K562 (cell line): ENCODE measurements around the gene IRS2. TPM values are rescaled to one million over a fixed set of nuclear protein-coding genes. Genes with fewer than 3 reads are reported as not detected.

Experiments used
- ATAC-seq: fragments of 200-7000 bp; cut with Tn5 transposase; 3 replicates; pipeline ENCODE4 v1.9.1; 2020; ENCODE audit warnings: moderate library complexity
- BruUV-seq: library from RNA; stranded (reverse); fragments of 400-500 nt; replicated peaks from 2 replicates; lab custom pipeline; 2021; lab: Mats Ljungman, UMichigan
- CTCF ChIA-PET: fragments of 300-600 bp; formaldehyde crosslinking; extraction: SDS; loops from one replicate; lab custom pipeline; 2021; ENCODE audit warnings: low intra/inter-chr PET ratio; lab: Yijun Ruan, JAX
- POLR2A ChIA-PET: fragments of 300-600, 350-650 bp; sonication (Branson Sonifier 250); formaldehyde crosslinking; extraction: SDS; loops from one replicate; lab custom pipeline; 2021; ENCODE audit warnings: antibody characterized with exemption, inconsistent platforms; lab: Yijun Ruan, JAX
- DNase-seq, 4 experiments: peaks; one replicate each; pipeline versions ENCODE4 v3.0.0 to v3.0.0-alpha.2; 2011 to 2018; ENCODE audit warnings: low spot score in 3 of 4, mixed read lengths in 3 of 4; ENCODE audit errors: extremely low read depth in 1 of 4
- FAIRE-seq: peaks from 2 replicates; lab custom pipeline; 2011; peaks lifted over from hg19 to GRCh38; lab: Jason Lieb, UNC
- H2AFZ ChIP-seq: 2 replicates; pipeline ENCODE4 v1.6.0; 2011; ENCODE audit warnings: low read depth, low read length, control low read depth, inconsistent platforms
- H3K27ac ChIP-seq: fragments of 200-600 bp; 3 replicates; pipeline ENCODE4 v1.8.0; 2011; ENCODE audit warnings: low read depth, mild to moderate bottlenecking, control low read depth, inconsistent platforms, low read length, moderate library complexity, mixed read lengths; ENCODE audit errors: extremely low read depth
- H3K27me3 ChIP-seq, 2 experiments: fragments of 300-600 bp in 1 of 2; 2 replicates in 1 of 2; 3 replicates in 1 of 2; pipeline versions ENCODE4 v1.6.0 to v1.8.0; 2011; ENCODE audit warnings: inconsistent platforms in 2 of 2, low read length in 2 of 2, mild to moderate bottlenecking in 1 of 2, mixed read lengths in 1 of 2, moderate library complexity in 1 of 2; ENCODE audit not compliant: control insufficient read depth in 2 of 2, insufficient read depth in 2 of 2
- H3K36me3 ChIP-seq: fragments of 300-600 bp; 3 replicates; pipeline ENCODE4 v1.8.0; 2011; ENCODE audit warnings: mild to moderate bottlenecking, low read length, inconsistent platforms; ENCODE audit not compliant: control insufficient read depth, insufficient read depth
- H3K4me1 ChIP-seq, 2 experiments: fragments of 200-600 bp in 1 of 2; replicated peaks in 1 of 2; 2 replicates in 1 of 2; 3 replicates in 1 of 2; pipeline versions ENCODE4 v1.5.1 to v1.8.0; 2011; ENCODE audit warnings: inconsistent platforms in 2 of 2, low read length in 2 of 2, mild to moderate bottlenecking in 1 of 2, mixed read lengths in 1 of 2, moderate library complexity in 1 of 2; ENCODE audit not compliant: control insufficient read depth in 2 of 2, insufficient read depth in 2 of 2
- H3K4me2 ChIP-seq: 2 replicates; pipeline ENCODE4 v1.6.1; 2011; ENCODE audit warnings: low read length, control low read depth, inconsistent platforms, mixed read lengths; ENCODE audit not compliant: insufficient read depth
- H3K4me3 ChIP-seq: fragments of 200-600 bp; sonication (generic), shearing (Covaris generic); 2 replicates; pipeline ENCODE4 v1.5.1; 2016; ENCODE audit warnings: control low read depth, inconsistent platforms
- H3K79me2 ChIP-seq: fragments of 200-600 bp; 3 replicates; pipeline ENCODE4 v1.8.0; 2011; ENCODE audit warnings: low read length, inconsistent platforms; ENCODE audit not compliant: control insufficient read depth, insufficient read depth
- H3K9ac ChIP-seq, 2 experiments: 2 replicates each; pipeline versions ENCODE4 v1.6.0 to v1.6.1; 2011; ENCODE audit warnings: low read depth in 2 of 2, low read length in 2 of 2, control low read depth in 1 of 2, inconsistent platforms in 1 of 2, mild to moderate bottlenecking in 1 of 2, mixed read lengths in 1 of 2; ENCODE audit not compliant: insufficient read depth in 1 of 2
- H3K9me1 ChIP-seq: one replicate; pipeline ENCODE4 v1.6.0; 2011; ENCODE audit warnings: inconsistent platforms, mild to moderate bottlenecking, low read length, moderate library complexity; ENCODE audit not compliant: control insufficient read depth, insufficient read depth
- H3K9me3 ChIP-seq: replicated peaks from 2 replicates; pipeline ENCODE4 v1.5.1; 2011; ENCODE audit warnings: low read depth, low read length, inconsistent platforms; ENCODE audit not compliant: control insufficient read depth, insufficient read depth
- H4K20me1 ChIP-seq: replicated peaks from 2 replicates; pipeline ENCODE4 v1.6.1; 2011; ENCODE audit warnings: low read length, inconsistent platforms, mixed read lengths; ENCODE audit not compliant: control insufficient read depth, insufficient read depth
- ARID2 ChIP-seq: fragments of 450-650 bp; IDR thresholded peaks from 2 replicates; pipeline ENCODE4 v1.6.1; 2017; ENCODE audit warnings: antibody characterized with exemption, mild to moderate bottlenecking
- DNMT1 ChIP-seq: fragments of 450-650 bp; IDR thresholded peaks from 2 replicates; pipeline ENCODE4 v1.6.1; 2016; ENCODE audit warnings: antibody characterized with exemption, mild to moderate bottlenecking
- FIP1L1 ChIP-seq: fragments of 200-400 bp; formaldehyde crosslinking; IDR thresholded peaks from 2 replicates; pipeline ENCODE4 v1.6.1; 2018; ENCODE audit warnings: mild to moderate bottlenecking, low read depth, low read length; ENCODE audit not compliant: poor library complexity, severe bottlenecking
- NR3C1 ChIP-seq: sonication (generic); formaldehyde crosslinking; IDR thresholded peaks from 2 replicates; pipeline ENCODE4 v1.8.1; 2022; ENCODE audit warnings: missing genetic modification reagents
- SREBF1 ChIP-seq: fragments of 150-350 bp; IDR thresholded peaks from 2 replicates; pipeline ENCODE4 v1.6.1; 2014; ENCODE audit warnings: antibody characterized with exemption, low read depth, low read length, borderline replicate concordance
- TAF1 ChIP-seq: IDR thresholded peaks from 2 replicates; pipeline ENCODE4 v1.6.1; 2011; ENCODE audit warnings: mild to moderate bottlenecking, low read length, moderate library complexity; ENCODE audit not compliant: insufficient read depth, control insufficient read depth, severe bottlenecking; ENCODE audit errors: extremely low read depth
- TAL1 ChIP-seq: fragments of 450-650 bp; IDR thresholded peaks from 2 replicates; pipeline ENCODE4 v1.6.1; 2016; ENCODE audit warnings: mild to moderate bottlenecking
- TFAM ChIP-seq: fragments of 250-450 bp; sonication (Bioruptor Pico); conservative IDR thresholded peaks from 2 replicates; pipeline ENCODE4 v1.5.0; 2021; ENCODE audit warnings: mild to moderate bottlenecking, moderate library complexity
- ZNF133 ChIP-seq: fragments of 250-450 bp; sonication (Bioruptor Pico); IDR thresholded peaks from 2 replicates; pipeline ENCODE4 v1.4.0; 2020; ENCODE audit warnings: mild to moderate bottlenecking
- ZNF134 ChIP-seq: fragments of 250-450 bp; sonication (Bioruptor Pico); conservative IDR thresholded peaks from 2 replicates; pipeline ENCODE4 v1.4.0; 2020
- ZNF143 ChIP-seq: sonication (generic); formaldehyde crosslinking; IDR thresholded peaks from 2 replicates; pipeline ENCODE4 v1.9.0; 2022; ENCODE audit warnings: mild to moderate bottlenecking, missing genetic modification reagents
- ZNF217 ChIP-seq: sonication (generic); formaldehyde crosslinking; IDR thresholded peaks from 2 replicates; pipeline ENCODE4 v1.8.0; 2022; ENCODE audit warnings: mild to moderate bottlenecking, missing genetic modification reagents
- ZNF23 ChIP-seq: fragments of 250-450 bp; sonication (Bioruptor Pico); IDR thresholded peaks from 2 replicates; pipeline ENCODE4 v1.4.0; 2020; ENCODE audit warnings: mild to moderate bottlenecking
- ZNF316 ChIP-seq: fragments of 450-650 bp; IDR thresholded peaks from 2 replicates; pipeline ENCODE4 v1.6.1; 2016
- ZNF586 ChIP-seq: fragments of 450-650 bp; formaldehyde crosslinking; conservative IDR thresholded peaks from 2 replicates; pipeline ENCODE4 v1.4.0; 2020; ENCODE audit warnings: mild to moderate bottlenecking, moderate library complexity
- WGBS: fragments of 100-300 bp; shearing (Covaris generic); methylation state at CpG from one replicate; pipeline ENCODE4 v1.1.6; 2016; ENCODE audit warnings: low coverage, mixed read lengths; ENCODE audit not compliant: insufficient coverage; ENCODE audit errors: missing lambda C conversion rate; 5-methylcytosine and 5-hydroxymethylcytosine counted together
- in situ Hi-C: fragments of 300-500 bp; cut with MboI; formaldehyde crosslinking; loops from 4 replicates; pipeline ENCODE4 v1.15.0; 2018; ENCODE audit warnings: inconsistent platforms, mixed read lengths
- intact Hi-C: fragments of 100-400 bp; cut with micrococcal nuclease; formaldehyde crosslinking; loops from 2 replicates; pipeline ENCODE4 v1.14.2; 2022
- polyA plus RNA-seq, 8 experiments: library from polyadenylated mRNA; depleted of rRNA in 4 of 8; stranded (reverse) in 5 of 8; unstranded in 3 of 8; fragments of >200 nt; fragmentation: Nextera tagmentation in 2 of 8; fragmentation: Illumina TruSeq in 1 of 8; extraction: Ambion mirVana in 2 of 8; extraction: Trizol in 1 of 8; gene quantifications; 2 replicates each; pipeline versions ENCODE4 v1.2.1 to v1.2.3, GENCODE V29; 2011 to 2014; ENCODE audit warnings: inconsistent platforms in 1 of 8, missing spikeins in 1 of 8
- total RNA-seq, 7 experiments: library from RNA; depleted of rRNA in 6 of 7; stranded (reverse); fragments of >200 nt in 6 of 7; fragmentation: Illumina TruSeq in 2 of 7; extraction: Trizol in 2 of 7; gene quantifications; 2 replicates each; pipeline versions ENCODE4 v1.2.1 to v1.2.3, GENCODE V29; 2011 to 2021; ENCODE audit warnings: low replicate concordance in 1 of 7
- TF ChIP-seq, protein P1 (sequence below), 2 experiments: fragments of 200-800 bp in 1 of 2; sonication (Bioruptor generic) in 1 of 2; sonication (generic) in 1 of 2; formaldehyde crosslinking in 1 of 2; IDR thresholded peaks in 1 of 2; conservative IDR thresholded peaks in 1 of 2; 2 replicates each; pipeline versions ENCODE4 v1.5.0 to v1.6.1; 2016 to 2020; ENCODE audit warnings: missing compliant biosample characterization in 1 of 2, missing genetic modification characterization in 1 of 2, missing genetic modification reagents in 1 of 2
- TF ChIP-seq, protein P2 (sequence below): fragments of 250-450 bp; sonication (Bioruptor Pico); IDR thresholded peaks from 2 replicates; pipeline ENCODE4 v1.9.0; 2021; ENCODE audit warnings: mild to moderate bottlenecking, inconsistent platforms

IRS2 gene
- total and polyA plus RNA-seq, 9 of the 15 experiments (the other 6 are each of a cell fraction or from before 2014, with no cell fraction given): 0.36 to 4.6 (median 0.63) TPM

DNA sequence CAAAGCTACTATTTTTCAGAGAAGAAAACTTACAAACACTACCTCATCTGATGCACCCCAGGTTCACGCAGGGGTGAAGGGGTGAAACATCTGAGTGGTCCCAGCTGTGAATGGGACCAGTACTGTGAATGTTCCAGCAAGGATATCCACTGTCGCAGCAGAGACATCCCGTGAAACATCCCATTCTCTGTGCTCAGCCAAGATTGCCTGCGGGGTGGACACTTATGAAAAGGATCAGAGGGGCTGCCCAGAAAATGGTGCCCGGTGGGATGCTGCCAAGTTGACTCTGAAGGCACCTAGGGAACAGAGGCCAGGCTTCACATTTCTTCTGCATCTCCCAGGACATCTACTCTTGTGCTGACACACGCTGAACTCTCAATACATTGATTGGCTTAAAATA lies 15.9 kb downstream of the IRS2 start:
- in situ Hi-C loops: no loop called here
- ChIA-PET POLR2A (interaction anchor here (0.6 to 1.0 kb wide), 2 partner anchors 10 to 18 kb away, joined by 3 read pairs; no protein-coding TSS in a partner anchor), CTCF (no interaction called here)
- no peak overlapping the region for H3K4me3 ChIP-seq
- DNase-seq (no peak), FAIRE-seq (no peak), ATAC-seq (no peak)
- 80% methylated on average over 5 of the region's 6 CpGs for WGBS
- H3K9me1 ChIP-seq: no peaks in the 10 kb centered on the region
- H3K27ac ChIP-seq: no peak overlapping the region
- no peaks in the 10 kb centered on the region for H3K27me3 ChIP-seq
- no peak overlapping the region for H3K9ac ChIP-seq
- intact Hi-C loops: no loop called here
- no peaks in the 10 kb centered on the region for H3K9me3 ChIP-seq
- H3K79me2 ChIP-seq: no peaks in the 10 kb centered on the region; the same call in 2 of the 3 replicates
- peaks cover 3% of the 10 kb centered on the region; the same call in 1 of the 2 replicates for H4K20me1 ChIP-seq
- no peak overlapping the region for H2AFZ ChIP-seq
- BruUV-seq: no TSS peak
- H3K4me1 ChIP-seq: peaks cover 3% of the 10 kb centered on the region in 2 experiments; a peak in 4 of 5 replicates
- TF ChIP-seq TAF1: no peak
- TF ChIP-seq, protein P1, sequence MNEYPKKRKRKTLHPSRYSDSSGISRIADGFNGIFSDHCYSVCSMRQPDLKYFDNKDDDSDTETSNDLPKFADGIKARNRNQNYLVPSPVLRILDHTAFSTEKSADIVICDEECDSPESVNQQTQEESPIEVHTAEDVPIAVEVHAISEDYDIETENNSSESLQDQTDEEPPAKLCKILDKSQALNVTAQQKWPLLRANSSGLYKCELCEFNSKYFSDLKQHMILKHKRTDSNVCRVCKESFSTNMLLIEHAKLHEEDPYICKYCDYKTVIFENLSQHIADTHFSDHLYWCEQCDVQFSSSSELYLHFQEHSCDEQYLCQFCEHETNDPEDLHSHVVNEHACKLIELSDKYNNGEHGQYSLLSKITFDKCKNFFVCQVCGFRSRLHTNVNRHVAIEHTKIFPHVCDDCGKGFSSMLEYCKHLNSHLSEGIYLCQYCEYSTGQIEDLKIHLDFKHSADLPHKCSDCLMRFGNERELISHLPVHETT (CRISPR knock-in tag; conservative IDR thresholded peaks at IDR 0.05 in 1 of 2, IDR thresholded peaks at IDR 0.05 in 1 of 2): no peak
- no peak for TF ChIP-seq ZNF217 (CRISPR knock-in tag)
- TF ChIP-seq TAL1: no peak
- no peak for TF ChIP-seq SREBF1
- TF ChIP-seq, protein P2, sequence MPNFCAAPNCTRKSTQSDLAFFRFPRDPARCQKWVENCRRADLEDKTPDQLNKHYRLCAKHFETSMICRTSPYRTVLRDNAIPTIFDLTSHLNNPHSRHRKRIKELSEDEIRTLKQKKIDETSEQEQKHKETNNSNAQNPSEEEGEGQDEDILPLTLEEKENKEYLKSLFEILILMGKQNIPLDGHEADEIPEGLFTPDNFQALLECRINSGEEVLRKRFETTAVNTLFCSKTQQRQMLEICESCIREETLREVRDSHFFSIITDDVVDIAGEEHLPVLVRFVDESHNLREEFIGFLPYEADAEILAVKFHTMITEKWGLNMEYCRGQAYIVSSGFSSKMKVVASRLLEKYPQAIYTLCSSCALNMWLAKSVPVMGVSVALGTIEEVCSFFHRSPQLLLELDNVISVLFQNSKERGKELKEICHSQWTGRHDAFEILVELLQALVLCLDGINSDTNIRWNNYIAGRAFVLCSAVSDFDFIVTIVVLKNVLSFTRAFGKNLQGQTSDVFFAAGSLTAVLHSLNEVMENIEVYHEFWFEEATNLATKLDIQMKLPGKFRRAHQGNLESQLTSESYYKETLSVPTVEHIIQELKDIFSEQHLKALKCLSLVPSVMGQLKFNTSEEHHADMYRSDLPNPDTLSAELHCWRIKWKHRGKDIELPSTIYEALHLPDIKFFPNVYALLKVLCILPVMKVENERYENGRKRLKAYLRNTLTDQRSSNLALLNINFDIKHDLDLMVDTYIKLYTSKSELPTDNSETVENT (CRISPR knock-in tag): no peak
- no peak for TF ChIP-seq ZNF586 (CRISPR knock-in tag)
- no peak for TF ChIP-seq FIP1L1
- TF ChIP-seq TFAM (CRISPR knock-in tag): no peak
- TF ChIP-seq ZNF143 (CRISPR knock-in tag): no peak
- TF ChIP-seq ZNF134 (CRISPR knock-in tag): no peak
- no peak for TF ChIP-seq NR3C1 (CRISPR knock-in tag)
- TF ChIP-seq ZNF133 (CRISPR knock-in tag): no peak
- TF ChIP-seq ZNF23 (CRISPR knock-in tag): no peak
- TF ChIP-seq ARID2: no peak
- TF ChIP-seq DNMT1: no peak
- TF ChIP-seq ZNF316: no peak
- no peak overlapping the region for H3K4me2 ChIP-seq
- no peaks in the 10 kb centered on the region for H3K36me3 ChIP-seq
